Measurements from ENCODE around the gene NUP88. TPM values are rescaled to one million over a fixed set of nuclear protein-coding genes. Genes with fewer than 3 reads are reported as not detected.

The NUP88 gene
- 37.3 and 48.9 TPM in 2 replicates for total RNA-seq

GRCh38 chr17:5419356-5419958, at the start of gene NUP88:
NUP88 (minus strand) TSS chr17:5419662; CDS start chr17:5419650, 12 bp downstream.

GRCh38 chr17:5438716-5439445, 19.4 kb upstream of the NUP88 start, which contains the start of gene C1QBP:
C1QBP (minus strand) TSS chr17:5439155; CDS start chr17:5439073, 82 bp downstream.

GRCh38 chr17:5419959-5420653, 644 bp upstream of the NUP88 start, which contains the start of gene RPAIN:
RPAIN (plus strand) TSS chr17:5420182; CDS start chr17:5420211, 29 bp downstream.

Other genes starting within 250 kb of the NUP88 start
- gene ZNF594, start 227.8 kb downstream of the NUP88 start, total RNA-seq = 2.3 and 4.3 TPM in 2 replicates
- not detected in 2 replicates for gene SCIMP, start 184.8 kb downstream of the NUP88 start, total RNA-seq
- 22.7 and 27.8 TPM in 2 replicates for gene RABEP1, start 137.4 kb downstream of the NUP88 start, total RNA-seq
- gene RPAIN, start 520 bp upstream of the NUP88 start, total RNA-seq = 25.4 and 27.1 TPM in 2 replicates
- gene C1QBP, start 19.5 kb upstream of the NUP88 start, total RNA-seq = 127 and 134 TPM in 2 replicates
- 6.6 and 10.0 TPM in 2 replicates for gene DHX33, start 49.3 kb upstream of the NUP88 start, total RNA-seq
- 30.0 and 33.4 TPM in 2 replicates for gene DERL2, start 66.5 kb upstream of the NUP88 start, total RNA-seq
- 8.5 and 12.4 TPM in 2 replicates for gene MIS12, start 66.9 kb upstream of the NUP88 start, total RNA-seq
- 20.6 and 22.5 TPM in 2 replicates for gene NLRP1, start 164.8 kb upstream of the NUP88 start, total RNA-seq

Data from cardiac ventricle fibroblast (primary cell).